Activated naive CD4-positive, alpha-beta T cell (primary cell): Measurements from ENCODE around the gene RELB.
"Not testable (repeated sequence)": the region's sequence is repeated elsewhere in the genome, so short reads cannot be mapped to it uniquely, and the experiment has no call there.

ENCODE experiments used
- DNase-seq, 4 experiments: peaks; one replicate each; lab custom pipeline; 2025; lab: John Stamatoyannopoulos, UW

RELB gene

DNA sequence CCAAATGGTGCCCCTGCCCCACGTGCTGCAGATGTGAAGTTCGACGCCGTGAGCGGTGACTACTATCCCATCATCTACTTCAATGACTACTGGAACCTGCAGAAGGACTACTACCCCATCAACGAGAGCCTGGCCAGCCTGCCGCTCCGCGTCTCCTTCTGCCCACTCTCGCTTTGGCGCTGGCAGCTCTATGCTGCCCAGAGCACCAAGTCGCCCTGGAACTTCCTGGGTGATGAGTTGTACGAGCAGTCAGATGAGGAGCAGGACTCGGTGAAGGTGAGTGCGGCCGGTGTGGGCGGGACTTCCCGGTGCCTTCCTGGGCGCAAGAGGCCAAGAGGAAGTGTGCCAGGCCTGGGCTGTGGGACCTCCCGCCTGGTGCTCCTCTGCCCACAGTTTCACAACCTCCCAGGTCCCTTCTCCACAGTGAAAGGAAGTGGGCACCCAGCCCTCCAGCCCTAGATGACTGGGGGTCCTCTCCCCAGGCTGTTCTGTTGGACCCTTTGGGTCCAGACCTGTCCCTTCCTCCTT is 14.1 kb upstream of the RELB start:
- no peak for DNase-seq

DNA sequence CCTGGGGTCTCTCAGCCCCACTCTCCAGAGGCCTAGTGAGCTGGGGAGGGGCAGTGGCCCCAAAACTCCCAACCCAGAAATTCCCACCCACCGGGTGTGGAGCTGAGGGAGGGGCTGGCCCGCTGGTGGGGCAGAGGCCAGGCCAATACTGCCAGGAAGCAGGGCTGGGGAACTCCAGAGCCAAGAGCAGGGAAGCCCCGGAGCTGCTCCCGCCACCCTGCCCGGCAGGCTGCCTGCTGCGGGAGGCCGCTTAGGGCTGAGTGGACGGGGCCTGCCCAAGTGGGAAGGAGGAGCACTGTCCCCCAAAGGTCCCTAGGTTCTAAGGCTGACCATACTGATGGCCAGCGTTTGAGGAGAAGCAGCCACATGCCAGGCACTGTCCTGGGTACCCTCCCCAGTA is 13.0 kb upstream of the RELB start:
- DNase-seq: no peak

DNA sequence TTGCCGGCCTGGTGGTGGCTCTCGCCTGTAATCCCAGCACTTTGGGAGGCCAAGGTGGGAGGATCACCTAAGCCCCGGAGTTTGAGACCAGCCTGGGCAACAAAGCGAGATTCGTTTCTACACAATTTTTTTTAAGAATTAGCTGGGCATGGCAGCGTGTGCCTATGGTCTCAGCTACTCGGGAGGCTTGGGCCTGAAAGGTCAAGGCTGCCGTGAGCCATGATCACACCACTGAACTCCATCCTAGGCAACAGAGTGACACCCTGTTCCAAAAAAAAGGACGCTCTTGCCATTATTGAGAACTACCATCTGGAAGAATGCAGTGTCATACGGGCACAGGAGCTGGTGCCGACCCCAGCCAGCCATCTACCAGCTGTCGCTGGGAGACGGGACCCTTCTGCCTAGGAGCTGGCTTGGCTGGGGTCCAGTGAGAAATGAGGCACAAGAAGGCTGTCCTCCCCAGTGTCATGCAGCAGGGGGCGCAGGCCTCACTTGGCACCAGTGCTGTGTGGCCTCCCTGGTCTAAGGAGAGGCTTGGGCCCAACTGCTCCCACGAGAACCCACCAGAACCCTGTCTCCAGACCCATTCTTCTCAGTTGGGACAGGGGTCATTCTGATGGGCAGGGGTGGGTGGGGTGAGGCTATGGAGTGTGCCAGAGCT is 12.2 kb upstream of the RELB start:
- DNase-seq: peak in 3 of 4 experiments; percentile 17 to 54 (median 34)

DNA sequence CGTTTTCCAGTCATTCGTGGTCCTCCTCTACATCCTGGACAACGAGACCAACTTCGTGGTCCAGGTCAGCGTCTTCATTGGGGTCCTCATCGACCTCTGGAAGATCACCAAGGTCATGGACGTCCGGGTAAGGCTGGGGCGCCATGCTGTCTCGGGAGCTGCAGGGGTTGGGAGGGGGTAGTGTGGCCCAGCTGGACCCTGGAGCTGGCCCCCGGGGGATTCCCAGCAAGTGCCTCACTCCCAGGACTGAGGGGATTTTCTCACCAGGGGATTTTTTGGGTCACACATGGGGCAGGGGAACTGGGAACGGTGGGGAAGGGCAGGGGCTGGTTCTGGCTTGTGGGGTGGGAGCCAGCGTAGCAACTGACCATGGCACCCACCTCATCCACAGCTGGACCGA is 10.8 kb upstream of the RELB start:
- DNase-seq: no peak

DNA sequence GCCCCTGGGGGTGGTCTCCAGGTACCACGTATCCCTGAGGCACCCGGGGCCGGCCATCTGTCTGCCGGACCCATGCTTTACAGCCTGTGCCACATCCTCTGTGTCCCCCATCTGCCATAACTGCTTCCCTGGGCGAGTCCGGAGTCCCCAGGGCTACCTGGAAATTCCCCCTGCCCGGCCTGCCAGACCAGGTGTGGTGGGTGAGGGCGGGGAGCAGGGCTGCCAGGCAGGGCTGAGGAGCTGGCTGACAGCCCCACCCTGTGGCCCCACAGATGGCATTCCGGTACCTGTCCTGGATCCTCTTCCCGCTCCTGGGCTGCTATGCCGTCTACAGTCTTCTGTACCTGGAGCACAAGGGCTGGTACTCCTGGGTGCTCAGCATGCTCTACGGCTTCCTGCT is 10.3 kb upstream of the RELB start:
- no peak for DNase-seq

DNA sequence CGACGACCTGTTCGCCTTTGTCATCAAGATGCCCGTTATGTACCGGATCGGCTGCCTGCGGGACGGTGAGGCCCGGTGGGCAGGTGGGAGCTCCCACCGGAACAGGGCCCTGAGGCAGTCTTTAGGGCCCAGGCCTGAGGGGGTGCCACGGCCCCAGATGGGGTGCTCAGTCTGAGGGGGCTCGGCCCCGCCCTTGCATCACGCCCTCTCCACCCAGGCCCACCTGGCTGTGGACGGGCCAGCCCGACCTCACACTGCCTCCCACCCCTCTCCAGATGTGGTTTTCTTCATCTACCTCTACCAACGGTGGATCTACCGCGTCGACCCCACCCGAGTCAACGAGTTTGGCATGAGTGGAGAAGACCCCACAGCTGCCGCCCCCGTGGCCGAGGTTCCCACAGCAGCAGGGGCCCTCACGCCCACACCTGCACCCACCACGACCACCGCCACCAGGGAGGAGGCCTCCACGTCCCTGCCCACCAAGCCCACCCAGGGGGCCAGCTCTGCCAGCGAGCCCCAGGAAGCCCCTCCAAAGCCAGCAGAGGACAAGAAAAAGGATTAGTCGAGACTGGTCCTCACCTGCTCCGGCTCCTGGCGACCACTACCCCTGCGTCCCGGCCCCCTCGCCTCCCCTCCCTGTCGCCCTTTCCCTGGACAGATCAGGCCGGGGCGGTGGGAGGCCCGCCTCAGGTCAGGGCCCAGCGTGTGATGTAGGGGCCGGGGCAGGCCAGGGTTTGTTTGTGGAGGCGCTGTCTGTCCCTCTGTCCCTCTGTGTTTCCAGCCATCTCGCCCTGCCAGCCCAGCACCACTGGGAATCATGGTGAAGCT is 8.7 kb upstream of the RELB start:
- no peak for DNase-seq

DNA sequence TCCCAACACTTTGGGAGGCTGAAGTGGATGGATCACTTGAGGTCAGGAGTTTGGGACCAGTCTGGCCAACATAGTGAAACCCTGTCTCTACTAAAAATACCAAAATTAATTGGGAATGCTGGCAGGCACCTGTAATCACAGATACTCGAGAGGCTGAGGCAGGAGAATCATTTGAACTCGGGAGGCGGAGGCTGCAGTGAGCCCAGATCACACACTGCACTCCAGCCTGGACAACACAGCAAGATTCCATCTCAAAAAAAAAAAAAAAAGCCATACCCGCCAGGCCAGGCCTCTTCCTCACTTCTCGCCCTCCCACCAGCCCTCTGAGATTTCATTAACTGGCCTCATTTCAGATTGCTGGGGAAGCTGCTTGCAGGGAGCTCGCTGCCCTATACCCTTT is 7.7 kb upstream of the RELB start:
- no peak for DNase-seq

DNA sequence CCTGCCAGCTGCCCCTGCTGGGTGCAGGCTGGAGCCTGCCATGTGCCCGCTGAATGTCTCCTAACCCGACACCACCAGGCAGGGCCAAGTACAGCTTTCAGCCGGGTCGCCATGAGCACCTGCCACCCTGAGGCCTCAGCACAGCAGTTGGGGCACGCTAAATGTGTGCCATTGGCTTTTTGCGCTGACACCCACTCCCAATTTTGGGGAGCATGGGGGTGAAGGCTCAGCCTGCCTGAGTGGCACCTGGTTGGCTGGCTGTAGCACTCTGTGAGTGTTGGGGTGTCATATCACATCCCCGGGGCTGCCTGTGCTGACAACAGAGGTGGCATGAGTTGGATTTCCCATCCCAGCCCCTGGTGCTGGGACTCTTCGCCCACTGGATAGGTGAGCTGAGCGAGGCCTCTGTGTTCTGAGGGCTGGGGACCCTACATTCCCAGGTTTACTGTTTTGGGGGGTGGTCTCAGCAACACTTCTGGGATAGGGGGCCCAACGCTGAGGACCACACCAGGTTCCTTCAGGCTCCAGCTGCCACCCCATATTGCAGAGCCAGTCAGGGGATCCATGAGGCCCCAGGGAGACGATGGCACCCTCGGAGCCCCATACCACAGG is 7.2 kb upstream of the RELB start:
- no peak for DNase-seq

DNA sequence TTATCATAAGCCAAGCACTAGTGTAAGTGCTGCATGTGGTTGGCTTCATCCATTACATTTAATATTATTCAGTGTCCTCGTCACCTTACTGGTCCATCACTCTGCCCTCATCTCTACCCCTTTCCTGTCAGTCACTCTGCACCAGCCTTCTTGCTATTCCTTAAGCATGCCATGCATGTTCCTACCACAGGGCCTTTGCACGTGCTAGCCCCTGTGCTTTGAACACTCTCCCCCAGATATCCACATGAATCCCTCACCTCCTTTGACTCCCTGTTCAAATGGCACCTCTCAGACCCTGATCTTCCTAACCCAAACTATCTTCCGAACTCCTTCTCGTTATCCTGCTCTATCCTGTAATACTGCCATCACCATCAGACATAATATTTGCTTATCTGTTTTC is 3.2 kb upstream of the RELB start:
- no peak for DNase-seq

DNA sequence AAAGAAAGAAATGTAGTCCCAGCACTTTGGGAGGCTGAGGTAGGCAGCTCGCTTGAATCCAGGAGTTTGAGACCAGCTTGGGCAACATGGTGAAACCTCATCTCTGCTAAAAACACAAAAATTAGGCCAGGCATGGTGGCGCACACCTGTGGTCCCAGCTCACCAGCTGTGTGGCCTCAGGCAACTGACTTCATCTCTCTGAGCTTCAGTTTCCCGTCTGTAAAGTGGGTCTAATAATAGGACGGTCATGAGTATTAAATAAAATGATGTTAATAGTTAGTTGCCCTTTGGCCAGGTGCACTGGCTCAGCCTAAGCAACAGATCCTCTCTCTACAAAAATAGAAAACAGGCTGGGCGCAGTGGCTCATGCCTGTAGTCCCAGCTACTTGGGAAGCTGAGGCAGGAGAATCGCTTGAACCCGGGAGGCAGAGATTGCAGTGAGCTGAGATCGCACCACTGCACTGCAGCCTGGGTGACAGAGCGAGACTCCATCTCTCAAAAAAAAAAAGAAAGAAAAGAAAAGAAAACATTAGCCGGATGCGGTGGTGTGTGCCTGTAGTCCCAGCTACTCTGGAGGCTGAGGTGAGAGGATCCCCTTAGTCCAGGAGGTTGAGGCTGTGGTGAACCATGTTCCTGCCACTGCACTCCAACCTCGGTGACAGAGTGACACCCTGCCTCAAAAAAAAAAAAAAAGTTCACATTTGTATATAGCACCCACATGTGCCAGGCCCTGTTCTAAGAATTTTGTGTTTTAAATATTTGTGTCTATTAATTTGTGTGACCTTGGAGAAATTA is 1.9 kb upstream of the RELB start:
- not testable (repeated sequence) for DNase-seq

DNA sequence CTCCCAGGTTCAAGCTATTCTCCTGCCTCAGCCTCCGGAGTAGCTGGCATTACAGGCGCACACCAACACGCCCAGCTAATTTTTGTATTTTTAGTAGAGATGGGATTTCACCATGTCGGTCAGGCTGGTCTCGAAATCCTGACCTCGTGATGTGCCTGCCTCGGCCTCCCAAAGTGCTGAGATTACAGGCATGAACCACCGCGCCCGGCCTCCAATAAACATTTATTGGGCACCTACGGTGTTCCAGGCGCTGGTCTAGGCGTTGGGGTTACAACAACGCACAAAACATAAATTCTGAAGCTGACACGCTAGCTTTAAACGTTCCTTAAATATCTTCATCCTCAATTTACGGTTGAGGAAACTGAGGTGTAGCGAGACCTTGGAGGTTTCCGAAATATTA is 599 bp upstream of the RELB start:
- not testable (repeated sequence) for DNase-seq

DNA sequence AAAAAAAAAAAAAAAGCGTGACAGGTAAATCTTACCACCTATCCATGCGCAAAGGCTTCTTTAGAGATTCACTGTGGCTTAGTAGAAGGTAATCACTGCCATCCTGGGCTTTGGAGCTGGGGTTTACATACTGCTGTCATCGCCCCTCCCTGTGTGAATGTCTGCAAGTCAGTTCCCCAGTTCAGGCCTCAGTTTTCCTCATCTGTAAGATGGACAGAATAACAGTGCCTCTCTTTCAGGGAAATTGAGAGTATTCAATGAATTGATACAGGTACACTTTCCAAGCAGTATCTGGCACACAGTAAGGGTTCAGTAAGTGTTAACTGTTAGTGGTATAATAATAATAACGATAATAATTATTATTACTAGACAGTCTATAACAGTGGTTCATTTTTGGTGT is 2.2 kb downstream of the RELB start:
- DNase-seq: no peak

DNA sequence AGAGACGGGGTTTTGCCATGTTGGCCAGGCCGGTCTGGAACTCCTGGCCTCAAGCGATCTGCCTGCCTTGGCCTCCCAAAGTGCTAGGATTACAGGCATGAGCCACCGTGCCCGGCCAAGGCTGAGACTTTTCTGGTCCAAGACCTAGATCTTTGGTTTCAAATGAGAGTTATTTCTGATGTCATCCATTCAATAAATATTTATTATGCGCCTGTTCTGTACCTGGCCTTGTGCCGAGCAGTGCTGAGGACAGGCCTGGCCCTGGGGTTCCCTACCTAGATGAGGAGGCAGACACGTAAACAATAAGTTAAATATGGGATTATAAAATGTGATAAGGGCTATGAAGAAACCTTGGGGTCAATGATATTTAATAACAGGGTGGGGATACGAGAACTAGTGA is 4.5 kb downstream of the RELB start:
- no peak for DNase-seq

DNA sequence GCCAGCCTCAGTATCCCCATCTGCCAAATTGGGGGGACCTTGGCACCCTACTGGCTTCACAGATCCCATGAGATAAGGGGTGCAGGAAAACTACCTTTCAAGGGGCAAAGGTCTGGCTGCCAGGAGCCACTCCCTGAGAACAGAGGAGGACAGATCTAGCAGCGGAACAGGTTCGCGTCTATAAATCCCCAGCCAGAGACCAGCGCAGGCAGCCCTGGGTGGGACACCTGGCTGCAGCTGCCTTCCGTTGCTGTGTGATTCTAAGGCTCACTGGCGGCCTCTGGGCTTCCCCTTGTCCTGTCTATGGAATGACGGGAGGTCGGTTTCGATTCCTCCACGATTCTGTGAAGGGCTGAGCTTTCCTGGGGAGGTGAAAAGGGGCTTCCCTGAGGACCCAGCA is 7.3 kb downstream of the RELB start:
- DNase-seq: no peak

DNA sequence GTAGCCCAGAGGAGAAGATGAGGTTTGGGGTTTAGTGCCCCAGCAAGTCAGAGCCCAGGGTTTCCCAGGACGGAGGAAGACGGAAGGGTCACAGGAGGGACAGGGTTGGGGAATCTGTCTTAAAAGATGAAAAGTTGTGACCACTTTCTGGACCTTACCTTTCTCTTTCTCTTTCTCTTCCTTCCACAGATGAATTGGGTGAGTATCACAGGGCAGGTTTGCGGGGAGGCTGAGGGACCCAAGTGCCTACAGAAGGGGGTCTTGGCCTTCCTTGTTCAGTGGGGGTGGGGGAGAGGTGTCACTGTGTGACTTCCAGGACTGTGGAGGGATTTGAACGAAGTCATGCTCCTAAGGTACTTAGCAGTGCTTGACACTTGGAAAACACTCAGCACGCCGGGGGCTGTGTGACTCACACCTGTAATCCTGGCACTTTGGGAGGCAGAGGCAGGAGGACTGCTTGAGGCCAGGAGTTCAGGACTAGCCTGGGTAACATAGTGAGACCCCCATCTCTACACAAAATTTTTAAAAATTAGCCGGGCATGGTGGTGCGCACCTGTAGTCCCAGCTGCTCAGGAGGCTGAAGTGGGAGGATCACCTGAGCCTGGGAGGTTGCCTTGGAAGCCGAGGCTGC is 8.5 kb downstream of the RELB start:
- no peak for DNase-seq

DNA sequence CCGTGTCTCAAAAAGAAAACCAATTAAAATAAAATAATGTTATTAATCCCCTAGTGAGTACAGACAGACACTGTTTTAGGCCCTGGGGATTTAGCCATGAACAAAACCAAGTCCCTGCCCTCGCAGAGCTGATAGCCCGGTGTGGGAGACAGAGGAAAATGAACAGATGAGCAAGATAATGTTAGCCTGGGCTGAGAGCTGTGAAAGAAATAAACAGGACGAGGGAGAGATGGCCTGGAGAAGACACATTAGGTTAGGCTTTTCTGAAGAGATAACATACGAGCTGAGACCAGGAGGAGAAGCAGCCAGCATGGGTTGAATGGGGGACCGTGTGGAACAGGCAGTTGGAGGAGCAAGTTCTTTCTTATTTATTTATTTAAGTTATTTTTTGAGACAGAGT is 9.0 kb downstream of the RELB start:
- no peak for DNase-seq

DNA sequence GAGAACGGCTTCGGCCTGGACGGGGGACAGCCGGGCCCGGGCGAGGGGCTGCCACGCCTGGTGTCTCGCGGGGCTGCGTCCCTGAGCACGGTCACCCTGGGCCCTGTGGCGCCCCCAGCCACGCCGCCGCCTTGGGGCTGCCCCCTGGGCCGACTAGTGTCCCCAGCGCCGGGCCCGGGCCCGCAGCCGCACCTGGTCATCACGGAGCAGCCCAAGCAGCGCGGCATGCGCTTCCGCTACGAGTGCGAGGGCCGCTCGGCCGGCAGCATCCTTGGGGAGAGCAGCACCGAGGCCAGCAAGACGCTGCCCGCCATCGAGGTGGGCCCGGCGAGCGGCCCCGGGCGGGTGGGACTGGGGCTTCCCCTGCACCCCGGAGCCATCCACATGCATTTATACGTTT is 10.7 kb downstream of the RELB start:
- no peak for DNase-seq

DNA sequence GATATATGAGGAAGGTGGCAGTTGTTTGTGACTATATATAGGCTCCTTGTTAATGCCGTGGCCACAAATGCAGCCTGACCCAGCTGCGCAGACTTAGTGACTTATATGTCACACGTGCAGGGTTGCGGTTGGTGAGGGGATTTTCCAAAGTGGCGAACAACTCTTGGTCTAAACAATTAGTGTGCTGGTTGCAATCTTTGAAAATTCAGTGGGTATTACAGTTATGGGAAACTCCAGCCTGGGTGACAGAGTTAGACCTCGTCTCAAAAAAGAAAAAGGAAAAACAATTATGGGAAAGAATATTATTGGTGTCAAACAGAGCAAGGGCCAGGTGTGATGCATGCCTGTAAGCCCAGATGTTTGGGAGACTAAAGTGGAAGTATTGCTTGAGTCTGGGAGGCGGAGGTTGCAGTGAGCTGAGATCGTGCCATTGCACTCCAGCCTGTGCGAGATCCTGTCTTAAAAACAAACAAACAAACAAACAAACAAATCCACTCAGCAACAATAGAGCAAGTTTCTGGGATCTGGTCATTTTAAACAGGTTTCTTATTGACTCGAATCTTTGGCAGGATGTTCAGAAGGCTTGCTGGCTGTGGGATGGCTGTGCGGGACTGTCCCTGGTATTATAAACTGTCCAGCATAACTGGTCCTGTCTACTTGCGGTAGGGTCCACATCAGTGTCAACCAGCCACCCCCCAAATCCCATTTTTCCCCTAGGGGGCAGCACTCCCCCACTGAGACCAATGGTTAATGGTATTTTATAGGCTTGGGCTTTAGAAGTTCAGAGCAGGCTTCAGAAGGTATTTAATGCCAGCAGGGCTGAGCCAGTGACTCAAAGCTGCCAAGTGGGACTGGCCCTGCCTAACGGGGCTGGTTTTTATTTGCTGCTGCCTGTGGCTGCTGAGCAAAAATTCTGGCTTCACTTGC is 15.4 kb downstream of the RELB start:
- peak in 3 of 4 experiments; percentile 18 to 57 (median 50) for DNase-seq

DNA sequence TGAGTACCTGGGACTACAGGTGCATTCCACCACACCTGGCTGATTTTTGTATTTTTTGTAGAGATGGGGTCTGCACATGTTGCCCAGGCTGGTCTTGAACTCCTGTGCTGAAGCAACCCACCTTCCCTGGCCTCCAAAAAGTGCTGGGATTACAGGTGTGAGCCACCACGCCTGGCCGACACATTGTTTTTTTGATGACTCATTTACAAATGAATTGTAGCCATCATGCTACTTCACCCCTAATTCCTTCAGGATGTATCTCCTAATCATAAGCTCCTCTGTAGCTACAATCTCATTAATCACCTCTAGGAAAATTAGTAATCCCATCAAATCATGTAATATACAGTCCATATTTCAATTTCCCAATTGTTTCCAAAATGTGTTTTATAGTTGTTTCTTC is 17.9 kb downstream of the RELB start:
- no peak for DNase-seq

DNA sequence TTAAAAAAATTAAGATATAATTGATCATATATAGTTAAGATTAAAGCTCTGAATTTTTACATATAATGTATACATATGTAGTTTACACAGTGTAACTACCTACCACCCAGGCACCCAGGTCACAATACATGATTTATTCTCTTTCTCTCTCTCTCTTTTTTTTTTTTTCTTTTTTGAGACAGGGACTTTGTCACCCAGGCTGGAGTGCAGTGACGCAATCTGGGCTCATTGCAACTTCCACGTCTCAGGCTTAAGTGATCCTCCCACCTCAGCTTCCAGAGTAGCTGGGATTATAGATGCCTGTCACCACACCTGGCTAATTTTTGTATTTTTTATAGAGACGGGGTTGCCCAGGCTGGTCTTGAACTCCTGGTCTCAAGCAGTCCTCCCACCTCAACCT is 18.8 kb downstream of the RELB start:
- no peak for DNase-seq

DNA sequence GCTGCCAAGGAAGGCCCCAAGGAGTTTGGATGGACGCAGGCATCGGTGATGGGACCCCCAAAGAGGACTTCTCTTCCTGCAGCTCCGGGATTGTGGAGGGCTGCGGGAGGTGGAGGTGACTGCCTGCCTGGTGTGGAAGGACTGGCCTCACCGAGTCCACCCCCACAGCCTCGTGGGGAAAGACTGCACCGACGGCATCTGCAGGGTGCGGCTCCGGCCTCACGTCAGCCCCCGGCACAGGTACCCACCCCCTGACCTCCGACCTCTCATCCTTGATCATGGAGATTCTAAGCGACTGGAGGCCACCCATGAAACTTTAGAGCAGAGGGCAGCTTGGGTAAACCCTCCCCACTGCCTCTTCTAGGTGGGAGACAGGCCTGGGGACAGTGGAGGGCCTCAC is 20.7 kb downstream of the RELB start:
- no peak for DNase-seq
